ENCODE data around the gene APBA2.

GRCh38 chr15:28994831-28995596, 109.2 kb downstream of the APBA2 start:
- TF ChIP-seq ETV6 (CRISPR knock-in tag; conservative IDR thresholded peaks at IDR 0.05) (no peak), PREB (CRISPR knock-in tag; IDR thresholded peaks at IDR 0.05) (no peak), MTA3 (CRISPR knock-in tag; IDR thresholded peaks at IDR 0.05) (no peak), ZGPAT (CRISPR knock-in tag; IDR thresholded peaks at IDR 0.05) (no peak), POLR2A (IDR thresholded peaks at IDR 0.05; ENCODE audit: insufficient read depth in 1 of 2, low read depth in 2 of 2, low read length in 2 of 2) (no peak), CTCF (CRISPR knock-in tag; IDR thresholded peaks at IDR 0.05) (no peak), NFATC3 (CRISPR knock-in tag; IDR thresholded peaks at IDR 0.05) (no peak)

Data from HepG2 (cell line).